ENCODE data around the gene SMG6.
"Not testable (repeated sequence)": the region's sequence is repeated elsewhere in the genome, so short reads cannot be mapped to it uniquely, and the experiment has no call there.

Gene SMG6

GRCh38 chr17:2151358-2152033, 152.1 kb downstream of the SMG6 start:
- no peak overlapping the region for H3K4me3 ChIP-seq (ENCODE audit: low read depth, low read length)

GRCh38 chr17:2150806-2151205, 152.8 kb downstream of the SMG6 start:
- H3K4me3 ChIP-seq (ENCODE audit: low read depth, low read length) = no peak overlapping the region

DNA sequence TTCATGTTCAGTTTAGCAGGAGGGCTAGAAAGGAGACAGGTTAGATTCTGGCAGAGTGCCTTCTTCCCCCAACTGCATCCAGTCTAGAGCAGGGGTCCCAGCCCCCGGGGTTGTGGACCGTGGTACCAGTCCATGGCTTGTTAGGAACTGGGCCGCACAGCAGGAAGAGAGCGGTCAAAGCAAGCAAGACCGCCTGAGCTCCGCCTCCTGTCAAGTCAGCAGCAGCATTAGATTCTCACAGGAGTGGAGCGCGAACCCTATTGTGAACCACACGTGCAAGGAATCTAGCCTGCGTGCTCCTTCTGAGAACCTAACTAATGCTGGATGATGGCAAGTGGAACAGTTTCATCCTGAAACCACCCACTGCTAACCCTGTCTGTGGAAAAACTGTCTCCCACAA, 153.7 kb downstream of the SMG6 start:
- H3K4me3 ChIP-seq (ENCODE audit: low read depth, low read length) = no peak overlapping the region

- H3K4me3 ChIP-seq (ENCODE audit: low read depth, low read length) = no peak overlapping the region
Observed at GRCh38 chr17:2146132-2146871, 157.3 kb downstream of the SMG6 start.

DNA sequence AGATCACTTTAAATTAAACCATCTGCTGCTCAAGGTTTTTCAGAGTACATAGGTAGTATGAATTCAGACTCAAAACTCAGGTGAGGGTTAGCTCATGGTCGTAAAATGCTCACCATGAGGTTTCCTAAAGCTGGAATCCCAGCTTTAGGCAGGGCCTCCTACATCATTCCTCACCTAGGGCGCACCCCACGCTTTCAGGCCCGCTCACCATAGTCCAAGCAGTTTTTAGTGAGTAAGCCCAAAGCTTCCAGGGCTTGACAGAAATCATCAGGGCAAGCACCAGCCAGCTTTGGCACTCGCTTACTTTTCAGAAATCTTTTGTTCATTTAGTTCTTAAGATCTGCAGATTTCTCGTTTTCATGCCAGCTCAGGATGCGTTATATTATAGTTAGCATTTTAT, 158.9 kb downstream of the SMG6 start:
- H3K4me3 ChIP-seq (ENCODE audit: low read depth, low read length) = no peak overlapping the region

- H3K4me3 ChIP-seq (ENCODE audit: low read depth, low read length) = no peak overlapping the region
Observed at GRCh38 chr17:2143332-2143731, 160.3 kb downstream of the SMG6 start.

DNA sequence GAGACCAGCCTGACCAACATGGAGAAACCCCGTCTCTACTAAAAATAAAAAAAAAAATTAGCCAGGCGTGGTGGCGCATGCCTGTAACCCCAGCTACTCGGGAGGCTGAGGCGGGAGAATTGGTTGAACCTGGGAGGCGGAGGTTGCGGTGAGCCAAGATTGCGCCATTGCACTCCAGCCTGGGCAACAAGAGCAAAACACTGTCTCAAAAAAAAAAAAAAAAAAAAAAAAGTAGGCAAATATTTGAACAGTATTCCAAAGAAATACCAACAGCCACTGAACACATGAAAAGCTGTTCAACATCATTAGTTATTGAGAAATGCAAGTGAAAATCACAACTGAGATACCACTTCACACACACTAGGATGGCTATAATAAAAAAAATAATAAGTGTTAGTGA, 160.9 kb downstream of the SMG6 start:
- H3K4me3 ChIP-seq (ENCODE audit: low read depth, low read length) = not testable (repeated sequence)

DNA sequence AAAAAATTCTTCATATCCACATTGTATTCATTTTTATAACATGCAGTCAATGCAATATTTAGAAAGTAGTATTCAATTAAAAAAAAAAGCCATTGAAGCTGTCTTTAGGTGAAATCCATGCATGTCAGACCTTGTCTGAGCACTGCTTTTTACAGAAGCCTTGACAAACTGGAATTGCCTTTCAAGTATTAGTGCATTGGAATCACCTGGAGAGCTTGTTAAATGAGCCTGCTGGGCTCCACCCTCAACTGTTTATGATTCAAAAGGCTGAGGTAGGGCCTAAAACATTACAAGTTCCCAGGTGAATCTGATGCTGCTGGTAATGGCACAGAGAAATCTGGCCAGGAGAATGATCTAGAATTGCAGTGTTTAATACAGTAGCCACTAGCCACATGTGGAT, 162.9 kb downstream of the SMG6 start:
- no peak overlapping the region for H3K4me3 ChIP-seq (ENCODE audit: low read depth, low read length)

DNA sequence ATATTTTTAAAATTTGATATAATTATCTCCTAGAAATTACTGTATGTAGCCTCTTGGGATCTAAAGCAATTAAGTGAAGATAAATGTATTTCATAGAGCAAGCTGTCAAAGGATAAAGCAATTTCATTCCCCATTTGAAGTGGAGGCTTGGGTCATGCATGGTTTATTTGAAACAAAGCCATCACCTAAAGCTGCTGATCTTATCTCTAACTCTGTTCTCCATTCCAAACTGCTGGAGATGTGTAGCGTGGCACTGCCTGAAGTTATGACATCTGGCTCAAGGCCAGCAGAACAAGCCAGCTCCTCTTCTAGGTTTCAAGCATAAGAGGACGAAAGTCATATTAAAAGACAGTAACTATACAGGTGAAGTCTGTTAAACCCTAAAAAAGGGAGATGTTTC, 164.8 kb downstream of the SMG6 start:
- no peak overlapping the region for H3K4me3 ChIP-seq (ENCODE audit: low read depth, low read length)

DNA sequence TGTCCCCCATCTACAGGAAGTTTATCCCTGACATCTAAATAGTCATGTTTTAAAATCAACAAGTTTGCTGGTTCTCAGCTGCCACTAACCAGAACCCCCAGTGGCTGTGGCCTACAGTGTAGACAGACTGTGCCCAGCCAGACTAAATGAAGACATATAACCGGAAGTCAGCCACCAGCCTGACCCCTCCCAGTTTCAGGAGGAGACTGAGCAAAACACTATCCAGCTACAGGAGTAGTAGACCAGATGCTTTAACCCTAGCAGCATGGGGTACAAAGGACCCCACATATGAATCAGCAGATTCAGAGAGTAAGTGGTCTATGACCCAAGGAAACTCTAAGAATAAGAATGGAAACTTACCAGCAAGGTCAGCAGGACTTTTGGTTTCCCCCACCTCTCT, 165.3 kb downstream of the SMG6 start:
- no peak overlapping the region for H3K4me3 ChIP-seq (ENCODE audit: low read depth, low read length)

GRCh38 chr17:2137342-2138098, 166.1 kb downstream of the SMG6 start:
- no peak overlapping the region for H3K4me3 ChIP-seq (ENCODE audit: low read depth, low read length)

DNA sequence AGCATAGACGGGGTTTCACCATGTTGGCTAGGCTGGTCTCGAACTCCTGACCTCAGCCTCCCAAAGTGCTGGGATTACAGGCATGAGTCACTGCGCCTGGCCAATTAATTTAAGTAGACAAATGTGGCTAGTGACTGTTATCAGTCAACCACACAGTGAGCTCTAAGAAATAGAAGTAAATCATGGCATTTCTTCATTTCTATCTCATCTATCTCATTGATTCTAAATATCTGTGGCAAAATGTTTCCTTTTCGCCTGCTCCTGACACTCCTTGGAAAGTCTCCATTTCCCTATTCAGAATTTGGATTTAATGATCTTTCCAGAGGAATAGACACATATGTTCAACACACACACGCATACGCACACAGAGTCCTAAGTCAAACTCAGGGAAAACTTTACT, 167.3 kb downstream of the SMG6 start:
- no peak overlapping the region for H3K4me3 ChIP-seq (ENCODE audit: low read depth, low read length)

- no peak overlapping the region for H3K4me3 ChIP-seq (ENCODE audit: low read depth, low read length)
Observed at GRCh38 chr17:2128011-2128410, 175.6 kb downstream of the SMG6 start.

GRCh38 chr17:2125013-2125535, 178.5 kb downstream of the SMG6 start:
- H3K4me3 ChIP-seq (ENCODE audit: low read depth, low read length) = no peak overlapping the region

- no peak overlapping the region for H3K4me3 ChIP-seq (ENCODE audit: low read depth, low read length)
Observed at GRCh38 chr17:2124391-2124790, 179.2 kb downstream of the SMG6 start.

- H3K4me3 ChIP-seq (ENCODE audit: low read depth, low read length) = no peak overlapping the region
Observed at GRCh38 chr17:2123375-2124251, 180.0 kb downstream of the SMG6 start.

DNA sequence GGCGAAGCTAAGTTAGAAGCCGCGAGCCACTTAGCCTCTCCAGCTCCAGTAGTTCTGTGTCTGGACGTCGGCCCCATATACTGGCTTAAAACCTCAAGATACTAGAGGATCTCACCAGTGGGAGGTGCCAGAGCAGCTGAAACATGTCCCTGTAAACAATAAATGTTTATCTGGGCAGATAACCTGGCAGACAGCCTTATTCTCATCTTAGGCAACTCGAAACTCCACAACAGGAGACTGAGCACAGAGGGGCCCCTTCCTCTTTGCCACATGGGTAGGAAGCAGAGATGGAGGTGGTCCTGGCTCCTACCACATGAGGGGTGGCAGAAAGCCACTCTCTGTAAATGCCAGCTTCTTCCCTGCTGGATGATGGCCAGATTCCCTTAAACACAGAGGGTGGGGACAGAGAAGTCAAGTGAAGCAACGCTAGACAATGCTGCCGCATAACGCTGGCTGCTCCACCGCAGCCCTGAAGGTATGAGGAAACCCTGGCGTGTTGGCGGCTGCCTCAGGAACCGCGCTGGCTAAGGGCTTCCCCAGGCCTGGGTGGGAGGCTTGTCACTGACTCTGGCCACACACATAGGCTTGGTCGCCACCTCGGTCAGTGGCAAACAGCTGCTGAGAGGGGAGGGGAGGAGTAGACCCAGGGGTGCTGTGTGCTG, 180.8 kb downstream of the SMG6 start:
- H3K4me3 ChIP-seq (ENCODE audit: low read depth, low read length) = no peak overlapping the region

- H3K4me3 ChIP-seq (ENCODE audit: low read depth, low read length) = no peak overlapping the region
Observed at GRCh38 chr17:2120586-2121335, 182.8 kb downstream of the SMG6 start.

GRCh38 chr17:2113279-2113622, 190.3 kb downstream of the SMG6 start:
- no peak overlapping the region for H3K4me3 ChIP-seq (ENCODE audit: low read depth, low read length)

GRCh38 chr17:2111691-2112090, 191.9 kb downstream of the SMG6 start:
- no peak overlapping the region for H3K4me3 ChIP-seq (ENCODE audit: low read depth, low read length)
